Hepatic stellate cell (primary cell): Measurements from ENCODE around the gene SGPP2.
"Not testable (repeated sequence)": the region's sequence is repeated elsewhere in the genome, so short reads cannot be mapped to it uniquely, and the experiment has no call there.

Experiments used
- DNase-seq: peaks from one replicate; pipeline ENCODE4 v3.0.0; 2011; ENCODE audit warnings: low spot score

SGPP2 gene

DNA sequence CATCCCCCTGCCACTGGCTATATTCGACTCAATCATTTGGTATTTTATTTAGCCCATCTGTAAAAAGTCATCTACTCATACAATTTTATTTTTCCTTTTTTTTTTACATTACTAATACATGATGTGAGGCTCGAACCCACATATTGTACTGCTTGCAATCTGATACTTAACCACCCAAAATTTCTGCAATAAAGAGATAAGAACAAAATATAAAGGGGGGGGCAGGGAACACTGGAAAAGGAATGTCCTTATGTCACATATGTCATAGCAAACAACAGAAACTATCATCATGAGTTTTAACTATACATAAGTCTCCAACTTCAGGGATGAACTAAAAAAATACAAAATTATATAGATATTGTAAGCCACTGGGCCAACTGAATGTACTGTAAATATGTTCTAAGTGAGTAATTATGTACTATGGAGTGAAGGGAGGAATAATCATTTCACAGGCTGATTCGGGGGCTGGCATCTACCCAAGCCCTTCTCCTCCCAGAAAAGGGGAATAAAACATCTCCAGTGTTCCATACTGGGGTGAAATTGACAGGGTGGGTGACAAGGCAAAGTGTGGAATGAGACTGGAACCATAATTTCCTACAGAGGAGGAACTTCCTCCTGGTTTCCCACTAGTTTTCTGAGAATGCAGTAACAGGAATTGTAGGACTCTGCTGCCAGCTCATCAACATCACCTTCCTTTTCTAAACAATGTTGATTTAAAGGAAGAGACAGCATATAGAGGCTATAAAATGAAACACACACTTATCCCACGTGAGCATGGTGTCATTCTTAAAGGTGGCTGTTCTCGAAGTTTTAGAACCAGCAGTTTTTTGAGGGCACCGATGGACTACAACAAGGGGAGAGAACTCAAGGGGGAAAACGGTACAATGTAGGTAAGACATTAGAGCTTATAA lies 152.1 kb downstream of the SGPP2 start:
- DNase-seq = no peak

DNA sequence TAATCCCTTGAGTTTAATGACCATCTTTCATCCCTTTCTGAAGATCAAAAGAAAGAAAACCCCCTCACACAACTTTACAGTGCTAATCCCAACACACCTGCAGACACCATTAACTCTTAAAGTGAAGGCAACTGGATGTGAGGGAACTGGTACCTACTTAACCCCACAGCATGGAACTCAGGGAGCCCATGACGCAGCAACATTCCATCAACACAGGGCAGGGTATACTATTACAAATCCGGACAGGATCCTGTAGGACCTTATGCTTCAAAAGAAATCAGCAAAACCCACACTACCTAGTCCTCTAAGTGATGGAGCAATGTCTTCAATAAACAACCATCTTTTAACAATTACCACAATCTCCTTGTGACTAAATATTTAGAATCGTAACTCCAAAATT lies 153.0 kb downstream of the SGPP2 start:
- no peak for DNase-seq

DNA sequence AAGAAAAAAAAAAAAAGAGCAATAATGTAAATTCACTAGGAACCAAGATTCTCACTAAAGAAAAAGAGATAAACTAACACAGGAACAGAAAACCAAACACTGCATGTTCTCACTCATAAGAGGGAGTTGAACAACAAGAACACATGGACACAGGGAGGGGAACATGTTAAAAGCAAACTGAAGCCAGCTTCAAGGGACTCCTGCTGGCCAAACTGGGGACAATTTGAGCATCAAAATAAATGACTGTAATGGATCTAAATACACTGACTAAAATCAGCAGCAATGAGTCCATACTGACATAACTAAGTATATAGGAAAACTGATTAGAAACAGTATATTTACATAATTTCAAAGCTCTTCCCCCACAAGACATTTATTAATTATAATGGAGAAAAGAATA lies 158.6 kb downstream of the SGPP2 start:
- no peak for DNase-seq

DNA sequence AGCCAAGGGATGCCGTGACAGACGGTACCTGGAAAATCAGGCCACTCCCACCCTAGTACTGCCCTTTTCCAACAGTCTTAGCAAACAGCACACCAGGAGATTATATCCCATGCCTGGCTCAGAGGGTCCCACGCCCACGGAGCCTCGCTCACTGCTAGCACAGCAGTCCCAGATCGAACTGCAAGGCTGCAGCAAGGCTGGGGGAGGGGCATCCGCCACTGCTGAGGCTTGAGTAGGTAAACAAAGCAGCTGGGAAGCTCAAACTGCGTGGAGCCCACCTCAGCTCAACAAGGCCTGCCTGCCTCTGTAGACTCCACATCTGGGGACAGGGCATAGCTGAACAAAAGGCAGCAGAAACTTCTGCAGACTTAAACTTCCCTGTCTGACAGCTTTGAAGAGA lies 160.2 kb downstream of the SGPP2 start:
- DNase-seq = not testable (repeated sequence)

DNA sequence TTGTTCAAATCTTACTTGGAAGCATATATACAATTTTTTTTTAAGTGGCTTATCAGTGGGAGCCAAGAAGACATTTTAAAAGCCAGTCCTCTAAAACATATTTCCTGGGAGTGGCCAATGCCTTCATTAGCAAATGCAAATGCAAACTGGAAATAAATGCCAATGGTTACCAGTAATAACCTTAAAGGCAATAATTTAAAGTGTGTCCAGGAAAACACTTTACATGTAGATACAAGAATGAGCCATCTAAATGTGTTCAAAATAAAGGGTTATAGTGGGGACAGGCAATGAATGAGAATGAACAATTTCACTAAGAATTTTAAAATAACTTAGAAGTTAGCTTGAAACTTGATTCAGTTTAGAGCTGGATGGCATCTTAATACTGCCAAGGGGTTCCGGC lies 167.3 kb downstream of the SGPP2 start:
- DNase-seq = no peak

DNA sequence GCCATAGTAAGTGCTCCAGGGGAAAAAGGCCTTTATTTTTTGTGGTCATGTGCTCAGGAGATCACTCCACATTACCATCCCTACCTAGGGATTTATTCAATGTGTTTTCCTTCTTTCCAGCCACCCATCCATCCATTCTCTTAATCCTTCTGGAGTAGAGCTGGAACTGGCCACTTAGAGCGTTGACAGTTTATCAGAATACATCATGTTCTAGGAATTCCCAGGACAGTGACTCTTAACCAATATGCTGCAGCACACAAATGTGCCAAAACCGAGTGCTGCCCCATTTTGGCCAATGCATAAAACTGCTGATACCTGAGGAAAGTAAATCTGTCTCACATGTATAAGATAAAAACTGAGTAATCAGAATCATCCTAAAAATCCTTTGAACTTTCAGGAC lies 167.8 kb downstream of the SGPP2 start:
- no peak for DNase-seq

DNA sequence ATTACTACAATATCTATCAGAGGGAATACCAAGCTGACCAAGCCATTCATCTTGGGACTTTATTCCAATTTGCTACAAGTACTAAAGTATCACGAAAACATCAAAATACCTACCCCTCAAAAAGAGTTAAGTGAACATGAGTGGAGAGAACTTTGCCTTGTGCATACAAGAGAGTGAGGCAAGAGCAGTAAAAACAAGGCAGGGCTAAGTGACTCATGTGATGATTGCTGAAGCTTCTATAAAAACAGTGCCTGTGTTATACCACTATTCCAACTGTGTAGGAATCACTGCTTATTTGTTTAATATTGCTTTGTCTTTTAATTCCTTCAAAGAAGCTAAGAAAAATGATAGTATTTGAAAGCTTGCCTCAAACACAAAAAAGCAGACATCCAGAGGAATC lies 170.3 kb downstream of the SGPP2 start:
- peak; percentile 37 for DNase-seq

DNA sequence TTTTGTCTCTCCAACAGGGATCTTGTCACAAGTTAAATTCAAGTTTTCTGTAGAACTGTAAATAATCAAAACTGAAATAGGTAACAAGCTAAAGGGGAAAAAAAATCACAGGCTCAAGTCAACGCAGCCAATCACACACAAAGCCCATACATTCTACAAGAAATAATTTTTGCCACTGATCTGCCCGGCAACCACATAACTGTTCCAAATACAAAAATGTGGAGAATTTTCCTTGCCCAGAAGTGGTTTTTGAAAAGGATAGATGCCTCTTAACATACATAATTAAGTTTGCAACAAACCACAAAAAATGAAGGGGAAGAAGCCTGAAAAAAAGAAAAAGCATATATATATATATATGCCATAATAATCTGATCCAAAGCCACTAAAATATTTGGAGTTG lies 171.2 kb downstream of the SGPP2 start:
- DNase-seq = no peak

DNA sequence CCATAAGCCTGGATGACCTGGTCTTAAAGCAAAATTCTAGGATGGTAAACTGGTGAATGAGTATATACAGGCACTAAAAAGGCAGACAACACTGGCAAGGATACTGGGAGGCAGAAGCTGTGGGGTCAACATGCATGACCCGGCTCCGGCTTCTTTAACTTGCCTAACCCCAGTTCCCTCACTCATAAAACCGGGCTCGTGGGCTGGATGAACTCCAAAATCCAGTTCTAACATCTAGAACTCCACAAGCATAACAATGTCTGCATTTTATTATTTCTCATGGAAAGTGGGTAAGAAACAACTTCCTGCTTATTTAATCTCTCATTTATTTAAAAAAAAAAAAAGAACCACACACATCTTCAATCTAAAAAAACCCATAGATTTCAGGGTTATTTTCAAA lies 174.3 kb downstream of the SGPP2 start:
- no peak for DNase-seq

DNA sequence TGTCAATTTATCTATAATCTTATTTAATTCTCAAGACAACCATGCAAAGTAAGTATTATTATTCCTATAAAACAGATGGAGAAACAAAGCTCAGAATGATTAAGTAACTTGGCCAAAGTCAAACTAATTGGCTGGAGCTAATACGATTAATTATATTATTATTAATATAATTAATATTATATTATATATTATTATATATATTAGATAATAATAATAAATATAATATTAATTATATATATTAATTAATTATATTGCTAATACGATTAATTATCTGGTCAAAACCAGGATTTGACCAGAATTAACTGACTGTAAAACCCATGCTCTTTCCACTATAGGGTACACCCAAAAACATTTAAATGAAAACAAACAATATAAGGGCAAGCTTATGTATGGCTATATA lies 179.2 kb downstream of the SGPP2 start:
- DNase-seq = no peak

DNA sequence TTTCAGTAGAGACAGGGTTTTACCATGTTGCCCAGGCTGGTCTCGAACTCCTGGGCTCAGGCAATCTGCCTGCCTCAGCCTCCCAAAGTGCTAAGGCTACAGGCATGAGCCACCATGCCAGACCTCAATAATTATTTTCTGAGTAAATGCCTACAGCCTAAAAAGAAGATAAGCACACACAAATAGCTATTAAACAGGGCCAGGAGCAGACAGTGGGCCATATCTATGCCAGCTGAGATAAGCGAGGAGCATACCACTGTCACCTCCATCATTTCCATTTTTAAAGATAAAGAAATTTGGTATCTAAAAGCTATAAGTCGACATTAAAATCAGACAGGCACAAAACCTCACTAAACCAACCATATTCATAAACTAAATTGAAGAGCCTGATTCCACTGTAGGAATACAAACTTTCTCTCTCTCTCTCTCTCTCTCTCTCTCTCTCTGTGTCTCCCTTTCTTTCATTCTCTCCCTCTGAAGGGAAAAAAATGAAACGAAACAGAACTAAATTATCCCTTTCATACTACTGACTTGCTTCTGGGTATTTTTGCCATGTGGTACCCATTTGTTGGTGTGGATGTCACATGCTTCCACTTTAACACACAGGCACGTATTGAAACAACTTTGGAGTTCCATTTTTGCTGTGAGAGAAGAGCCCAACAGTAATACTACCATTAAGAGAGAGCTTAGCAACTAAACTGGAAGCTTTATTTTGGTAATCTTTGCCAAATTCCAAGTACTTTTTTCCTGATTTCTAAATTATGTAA lies 180.6 kb downstream of the SGPP2 start:
- no peak for DNase-seq

DNA sequence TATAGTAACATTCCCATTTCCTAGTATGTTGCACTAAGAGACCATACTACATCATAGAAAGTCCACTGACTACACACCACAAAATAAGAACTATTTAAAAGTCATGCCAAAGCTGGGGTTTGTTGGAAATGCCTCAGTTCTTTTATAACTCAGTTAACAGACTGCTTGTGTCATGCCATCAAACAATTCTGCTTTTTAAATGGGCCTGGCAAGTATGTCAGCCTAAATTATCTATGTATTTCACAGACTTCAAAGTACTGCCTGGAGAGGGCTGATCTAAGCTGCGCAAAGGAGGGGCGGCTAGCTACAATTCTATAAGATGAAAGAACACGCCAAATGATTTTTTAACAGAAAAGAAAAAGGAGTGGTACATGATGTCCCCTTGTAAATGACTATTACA lies 182.0 kb downstream of the SGPP2 start:
- DNase-seq = no peak

DNA sequence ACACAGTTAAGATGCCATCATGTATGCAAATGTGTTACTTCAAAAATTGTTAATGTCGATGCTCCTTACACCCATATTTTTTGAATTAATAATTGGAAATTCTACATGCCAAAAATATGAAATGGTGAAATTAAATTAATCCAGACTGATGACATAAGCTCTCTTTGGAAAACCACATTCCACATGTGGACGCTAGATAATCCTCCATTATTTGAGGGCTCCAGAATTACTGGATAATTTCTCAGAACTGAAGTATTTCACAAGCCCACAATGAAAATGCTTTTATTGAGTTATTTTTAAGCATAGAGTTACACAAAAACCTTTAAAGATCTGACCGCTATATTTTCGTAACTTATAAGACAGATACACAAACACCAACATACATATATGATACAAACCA lies 183.7 kb downstream of the SGPP2 start:
- no peak for DNase-seq

DNA sequence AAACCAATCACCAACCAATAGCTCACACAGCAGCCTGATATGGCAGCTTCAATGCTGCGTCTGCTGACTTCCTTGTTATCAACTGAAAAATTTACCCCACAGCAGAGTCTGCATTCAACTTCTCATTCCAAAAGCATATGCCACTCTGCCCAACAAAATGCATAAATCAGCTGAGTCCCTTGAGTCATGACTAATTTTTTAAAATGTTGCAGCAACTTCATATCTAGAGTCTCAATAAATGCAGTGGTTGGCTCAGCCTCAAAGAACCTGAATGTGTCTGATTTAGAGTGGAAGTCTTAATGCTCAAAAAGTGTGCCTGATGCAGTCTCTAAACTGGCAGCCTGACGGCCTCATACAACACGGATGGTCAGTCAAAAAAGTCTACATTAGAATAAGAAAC lies 185.0 kb downstream of the SGPP2 start:
- DNase-seq = peak; percentile 2
